Measurements from ENCODE around the gene VSIG8. TPM values are rescaled to one million over a fixed set of nuclear protein-coding genes. Genes with fewer than 3 reads are reported as not detected.
"Not testable (repeated sequence)": the region's sequence is repeated elsewhere in the genome, so short reads cannot be mapped to it uniquely, and the experiment has no call there.

Gene VSIG8
- not detected for total RNA-seq
- long read RNA-seq = 0 reads

- no peak for DNase-seq (ENCODE audit: low spot score)
These were observed at the start of gene VSIG8 for GRCh38 chr1:159862557-159862956. Gene VSIG8, minus strand, starts transcription at chr1:159862657. Its CDS starts 136 bp downstream, at chr1:159862521.

GRCh38 chr1:159911326-159912070 is 49.0 kb upstream of the VSIG8 start:
- DNase-seq (ENCODE audit: low spot score) = no peak

- DNase-seq (ENCODE audit: low spot score) = no peak
These were observed 45.8 kb upstream of the VSIG8 start for GRCh38 chr1:159908031-159908940.

- DNase-seq (ENCODE audit: low spot score) = no peak
These were observed 44.5 kb upstream of the VSIG8 start for GRCh38 chr1:159906960-159907359.

GRCh38 chr1:159904036-159904435 is 41.6 kb upstream of the VSIG8 start:
- DNase-seq (ENCODE audit: low spot score) = not testable (repeated sequence)

- no peak for DNase-seq (ENCODE audit: low spot score)
These were observed 40.1 kb upstream of the VSIG8 start for GRCh38 chr1:159902541-159902940.

- DNase-seq (ENCODE audit: low spot score) = no peak
These were observed 38.4 kb upstream of the VSIG8 start for GRCh38 chr1:159900755-159901360.

- DNase-seq (ENCODE audit: low spot score) = peak; percentile 93
These were observed 37.7 kb upstream of the VSIG8 start, which contains the start of gene CFAP45 for GRCh38 chr1:159900086-159900680. Gene CFAP45, minus strand, starts transcription at chr1:159900165. Its CDS starts 67 bp downstream, at chr1:159900098.

- not testable (repeated sequence) for DNase-seq (ENCODE audit: low spot score)
These were observed 37.2 kb upstream of the VSIG8 start for GRCh38 chr1:159899634-159900033.

- no peak for DNase-seq (ENCODE audit: low spot score)
These were observed 36.1 kb upstream of the VSIG8 start for GRCh38 chr1:159898527-159898926.

GRCh38 chr1:159897962-159898361 is 35.5 kb upstream of the VSIG8 start:
- no peak for DNase-seq (ENCODE audit: low spot score)

- DNase-seq (ENCODE audit: low spot score) = no peak
These were observed 34.1 kb upstream of the VSIG8 start for GRCh38 chr1:159896546-159896930.

- no peak for DNase-seq (ENCODE audit: low spot score)
These were observed 33.5 kb upstream of the VSIG8 start for GRCh38 chr1:159895836-159896545.

GRCh38 chr1:159895286-159895685 is 32.8 kb upstream of the VSIG8 start:
- DNase-seq (ENCODE audit: low spot score) = no peak

GRCh38 chr1:159892944-159893343 is 30.5 kb upstream of the VSIG8 start:
- no peak for DNase-seq (ENCODE audit: low spot score)

GRCh38 chr1:159891275-159892157 is 29.1 kb upstream of the VSIG8 start:
- no peak for DNase-seq (ENCODE audit: low spot score)

GRCh38 chr1:159890390-159890789 is 27.9 kb upstream of the VSIG8 start:
- DNase-seq (ENCODE audit: low spot score) = no peak

- no peak for DNase-seq (ENCODE audit: low spot score)
These were observed 27.4 kb upstream of the VSIG8 start for GRCh38 chr1:159889821-159890252.

- DNase-seq (ENCODE audit: low spot score) = no peak
These were observed 26.7 kb upstream of the VSIG8 start for GRCh38 chr1:159889202-159889601.

- DNase-seq (ENCODE audit: low spot score) = no peak
These were observed 21.8 kb upstream of the VSIG8 start for GRCh38 chr1:159884296-159884695.
